Caki2 (cell line): ENCODE results near the gene SEMA4B. TPM values are rescaled to one million over a fixed set of nuclear protein-coding genes. Genes with fewer than 3 reads are reported as not detected.
"Not testable (repeated sequence)": the region's sequence is repeated elsewhere in the genome, so short reads cannot be mapped to it uniquely, and the experiment has no call there.

Source experiments
- DNase-seq: peaks from one replicate; pipeline ENCODE4 v3.0.0-alpha.2; 2015; ENCODE audit warnings: low read depth
- in situ Hi-C: cut with HindIII; loops from 2 replicates; pipeline ENCODE4 v1.10.0; 2016; ENCODE audit warnings: low sequenced_read_pairs, low pct_unique_long_range_greater_than_20kb, mixed read lengths
- total RNA-seq: library from RNA; depleted of rRNA; stranded (reverse); fragments of >200 nt; shearing (Covaris generic); gene quantifications from 2 replicates; pipeline ENCODE4 v1.2.3, GENCODE V29; 2014; ENCODE audit warnings: low replicate concordance; rRNA removed

Gene SEMA4B
- total RNA-seq, 1 experiment from 2014 or later, result 37.6 TPM

DNA sequence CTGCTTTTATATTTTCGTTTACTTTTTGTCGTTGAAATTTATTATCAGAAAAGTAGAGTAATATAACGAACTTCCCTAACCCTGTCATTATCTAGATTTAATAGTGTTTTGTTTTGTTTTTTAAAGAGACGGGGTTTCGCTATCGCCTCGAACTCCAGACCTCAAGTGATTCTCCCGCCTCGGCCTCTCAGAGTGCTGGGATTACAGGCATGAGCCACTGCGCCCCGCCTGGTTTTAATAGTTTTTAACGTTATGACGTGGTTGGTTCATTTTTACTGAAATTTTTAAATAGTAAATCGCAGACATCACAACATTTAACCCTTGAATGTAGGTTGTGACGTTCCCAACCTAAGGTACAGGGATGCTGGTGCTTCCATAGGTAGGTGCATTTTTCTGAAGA, 65.4 kb downstream of the SEMA4B start:
- in situ Hi-C loops, result no loop called here
- DNase-seq, result no peak

- DNase-seq, result no peak
- in situ Hi-C loops, result no loop called here
These were observed 67.3 kb downstream of the SEMA4B start for GRCh38 chr15:90268415-90268814.

- DNase-seq, result no peak
- in situ Hi-C loops, result no loop called here
These were observed 69.5 kb downstream of the SEMA4B start for GRCh38 chr15:90270502-90271150.

DNA sequence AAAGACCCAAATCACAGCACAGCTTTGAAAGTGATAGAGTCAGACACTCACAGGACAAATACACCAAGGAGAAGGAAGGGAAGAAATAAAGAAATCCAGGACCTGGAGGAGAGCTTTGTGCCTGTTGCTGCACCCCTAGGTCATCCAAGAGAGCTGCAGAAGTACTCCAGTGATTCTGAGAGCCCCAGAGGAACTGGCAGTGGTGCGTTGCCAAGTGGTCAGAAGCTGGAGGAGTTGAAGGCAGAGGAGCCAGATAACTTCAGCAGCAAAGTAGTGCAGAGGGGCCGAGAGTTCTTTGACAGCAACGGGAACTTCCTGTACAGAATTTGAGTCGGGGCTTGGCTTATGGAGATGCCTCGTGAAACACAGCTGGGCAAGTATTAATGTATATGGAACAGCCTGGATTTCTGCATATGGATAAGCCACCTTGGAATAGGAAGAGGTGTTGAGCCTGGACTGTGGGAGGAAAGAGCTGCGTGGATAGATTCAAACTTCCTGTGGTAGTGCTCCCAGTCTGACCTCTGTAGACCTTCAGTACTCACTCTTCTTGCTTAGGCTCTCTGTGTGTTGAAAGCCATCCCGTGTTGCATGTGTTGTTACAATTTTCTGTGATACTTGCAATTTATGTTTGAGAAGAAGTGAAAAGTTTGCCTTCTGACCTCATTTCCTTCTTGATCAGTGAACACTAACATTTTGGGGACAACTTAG, 70.5 kb downstream of the SEMA4B start:
- DNase-seq, result no peak
- in situ Hi-C loops, result no loop called here

GRCh38 chr15:90278467-90278866, 77.3 kb downstream of the SEMA4B start:
- DNase-seq, in situ Hi-C loops: not testable (repeated sequence)

Other genes with a start within 250 kb of the SEMA4B start
- gene ZNF710, start 200.0 kb upstream of the SEMA4B start, total RNA-seq, result 3.0 and 11.3 TPM in 2 replicates
- 73.8 and 74.2 TPM in 2 replicates for gene IDH2, start 98.9 kb upstream of the SEMA4B start, total RNA-seq
- gene CIB1, start 32.6 kb downstream of the SEMA4B start, total RNA-seq, result 310 and 334 TPM in 2 replicates
- 3.0 and 13.2 TPM in 2 replicates for gene GDPGP1, start 32.9 kb downstream of the SEMA4B start, total RNA-seq
- 0.07 and 4.3 TPM in 2 replicates for gene TTLL13, start 48.2 kb downstream of the SEMA4B start, total RNA-seq
- gene NGRN, start 64.3 kb downstream of the SEMA4B start, total RNA-seq, result 142 and 149 TPM in 2 replicates
- gene ZNF774, start 151.0 kb downstream of the SEMA4B start, total RNA-seq, result 0.17 and 3.7 TPM in 2 replicates
- 53.4 and 65.2 TPM in 2 replicates for gene IQGAP1, start 186.9 kb downstream of the SEMA4B start, total RNA-seq